Keratinocyte (primary cell): ENCODE measurements around the gene ADGRG4. TPM values are rescaled to one million over a fixed set of nuclear protein-coding genes. Genes with fewer than 3 reads are reported as not detected.

ENCODE experiments used
- DNase-seq: peaks from one replicate; pipeline ENCODE4 v3.0.0-alpha.2; 2011; ENCODE audit warnings: low read depth, missing footprints, low spot score
- FAIRE-seq: peaks from 2 replicates; lab custom pipeline; 2011; peaks lifted over from hg19 to GRCh38; lab: Jason Lieb, UNC
- H2AFZ ChIP-seq: 2 replicates; pipeline ENCODE4 v1.6.0; 2012; ENCODE audit warnings: low read length, control low read depth, inconsistent platforms; ENCODE audit not compliant: control insufficient read depth
- H3K27ac ChIP-seq: 2 replicates; pipeline ENCODE4 v1.5.1; 2011; ENCODE audit warnings: low read length; ENCODE audit not compliant: control insufficient read depth, insufficient read depth
- H3K27me3 ChIP-seq: 3 replicates; pipeline ENCODE4 v1.6.0; 2011; ENCODE audit warnings: low read length; ENCODE audit not compliant: control insufficient read depth, insufficient read depth; ENCODE audit errors: extremely low read depth
- H3K36me3 ChIP-seq, 2 experiments: 2 replicates in 1 of 2; 3 replicates in 1 of 2; pipeline ENCODE4 v1.5.1; 2011; ENCODE audit warnings: low read length in 2 of 2, mild to moderate bottlenecking in 1 of 2; ENCODE audit not compliant: control insufficient read depth in 2 of 2, insufficient read depth in 2 of 2; ENCODE audit errors: extremely low read depth in 1 of 2
- H3K4me1 ChIP-seq: 3 replicates; pipeline ENCODE4 v1.5.1; 2011; ENCODE audit warnings: low read length; ENCODE audit not compliant: control insufficient read depth, insufficient read depth; ENCODE audit errors: extremely low read depth
- H3K4me2 ChIP-seq: 3 replicates; pipeline ENCODE4 v1.6.0; 2011; ENCODE audit warnings: low read depth, low read length; ENCODE audit not compliant: control insufficient read depth, insufficient read depth; ENCODE audit errors: extremely low read depth
- H3K4me3 ChIP-seq, 3 experiments: fragments of 200-600 bp in 1 of 3; sonication (generic) in 1 of 3; 2 replicates in 2 of 3; 3 replicates in 1 of 3; pipeline ENCODE4 v1.5.1; 2011 to 2016; ENCODE audit warnings: low read length in 3 of 3, mild to moderate bottlenecking in 3 of 3, control low read depth in 2 of 3, inconsistent platforms in 1 of 3, low read depth in 1 of 3, mixed read lengths in 1 of 3, mixed run types in 1 of 3, moderate library complexity in 1 of 3; ENCODE audit not compliant: control insufficient read depth in 2 of 3, insufficient read depth in 2 of 3; ENCODE audit errors: extremely low read depth in 1 of 3
- H3K79me2 ChIP-seq: 2 replicates; pipeline ENCODE4 v1.6.0; 2012; ENCODE audit warnings: low read length; ENCODE audit not compliant: control insufficient read depth, insufficient read depth
- H3K9ac ChIP-seq: 3 replicates; pipeline ENCODE4 v1.6.0; 2011; ENCODE audit warnings: low read length; ENCODE audit not compliant: control insufficient read depth, insufficient read depth; ENCODE audit errors: extremely low read depth
- H3K9me1 ChIP-seq: 3 replicates; pipeline ENCODE4 v1.6.0; 2011; ENCODE audit warnings: low read length; ENCODE audit not compliant: control insufficient read depth, insufficient read depth; ENCODE audit errors: extremely low read depth
- H3K9me3 ChIP-seq: 2 replicates; pipeline ENCODE4 v1.5.1; 2012; ENCODE audit warnings: low read depth, low read length; ENCODE audit not compliant: control insufficient read depth
- H4K20me1 ChIP-seq: 3 replicates; pipeline ENCODE4 v1.6.0; 2011; ENCODE audit warnings: low read length; ENCODE audit not compliant: control insufficient read depth, insufficient read depth; ENCODE audit errors: extremely low read depth
- CTCF ChIP-seq, 3 experiments: IDR thresholded peaks in 1 of 3; conservative IDR thresholded peaks in 1 of 3; optimal IDR thresholded peaks in 1 of 3; 2 replicates in 2 of 3; 3 replicates in 1 of 3; pipeline versions ENCODE3 to v1.5.1; 2011; ENCODE audit warnings: low read length in 3 of 3, mild to moderate bottlenecking in 3 of 3, moderate library complexity in 2 of 3, control low read depth in 1 of 3, inconsistent platforms in 1 of 3; ENCODE audit not compliant: insufficient read depth in 2 of 3; ENCODE audit errors: extremely low read depth in 1 of 3
- EZH2 ChIP-seq: IDR thresholded peaks from one replicate; pipeline ENCODE4 v1.6.1; 2012; ENCODE audit warnings: inconsistent platforms, mild to moderate bottlenecking, low read length, moderate library complexity
- dilution Hi-C: fragments of 300-500 bp; cut with MboI; formaldehyde crosslinking; loops from one replicate; pipeline ENCODE4 v1.7.0; 2020; ENCODE audit warnings: low sequenced_read_pairs; ENCODE audit not compliant: extremely low pct_ligation_motif_present
- polyA plus RNA-seq, 5 experiments: library from polyadenylated mRNA; depleted of rRNA in 3 of 5; stranded (reverse) in 3 of 5; stranded (forward) in 1 of 5; unstranded in 1 of 5; fragments of >200 nt; gene quantifications; 1 replicate in 1 of 5; 2 replicates in 3 of 5; 3 replicates in 1 of 5; pipeline versions ENCODE4 v1.2.1 to v1.2.3, GENCODE V29; 2011 to 2012; ENCODE audit warnings: missing spikeins in 2 of 5, low read depth in 1 of 5, low replicate concordance in 1 of 5

The ADGRG4 gene
- polyA plus RNA-seq, 1 donor (not counting 4 experiments of a cell fraction or from before 2014, with no cell fraction given): not detected

- dilution Hi-C loops: no loop called here
Observed at GRCh38 chrX:136303041-136303440, 2.3 kb downstream of the ADGRG4 start.

GRCh38 chrX:136304493-136304892 lies 3.7 kb downstream of the ADGRG4 start:
- H3K4me2 ChIP-seq: no peak overlapping the region
- H3K36me3 ChIP-seq: no peaks in the 10 kb centered on the region
- H3K9ac ChIP-seq: no peak overlapping the region
- H3K9me3 ChIP-seq: no peaks in the 10 kb centered on the region
- no peak overlapping the region for H3K27ac ChIP-seq
- no peaks in the 10 kb centered on the region for H4K20me1 ChIP-seq
- no peaks in the 10 kb centered on the region for H3K4me1 ChIP-seq
- TF ChIP-seq EZH2: no peak
- TF ChIP-seq CTCF (optimal IDR thresholded peaks at IDR 0.05 in 1 of 3, IDR thresholded peaks at IDR 0.05 in 1 of 3, conservative IDR thresholded peaks at IDR 0.05 in 1 of 3; ENCODE audit: extremely low read depth in 1 of 3, insufficient read depth in 2 of 3, low read length in 3 of 3): peak in 2 of 3 experiments; percentile 12 to 22
- dilution Hi-C loops: no loop called here
- FAIRE-seq (no peak), DNase-seq (no peak)
- no peak overlapping the region for H2AFZ ChIP-seq
- no peaks in the 10 kb centered on the region for H3K27me3 ChIP-seq
- no peak overlapping the region for H3K4me3 ChIP-seq
- no peaks in the 10 kb centered on the region for H3K9me1 ChIP-seq
- H3K79me2 ChIP-seq: no peaks in the 10 kb centered on the region

More at GRCh38 chrX:136303041-136303440, 2.3 kb downstream of the ADGRG4 start:
- Histone ChIP-seq H3K27ac (no peak overlapping the region), H3K4me1 (no peaks in the 10 kb centered on the region), H3K9ac (no peak overlapping the region), H3K4me3 (no peak overlapping the region), H3K9me3 (no peaks in the 10 kb centered on the region), H3K79me2 (no peaks in the 10 kb centered on the region), H3K4me2 (no peak overlapping the region), H3K9me1 (no peaks in the 10 kb centered on the region), H3K27me3 (no peaks in the 10 kb centered on the region), H3K36me3 (no peaks in the 10 kb centered on the region), H2AFZ (no peak overlapping the region), H4K20me1 (no peaks in the 10 kb centered on the region)
- no peak for DNase-seq
- no peak for FAIRE-seq
- TF ChIP-seq EZH2: no peak
- TF ChIP-seq CTCF (optimal IDR thresholded peaks at IDR 0.05 in 1 of 3, IDR thresholded peaks at IDR 0.05 in 1 of 3, conservative IDR thresholded peaks at IDR 0.05 in 1 of 3; ENCODE audit: extremely low read depth in 1 of 3, insufficient read depth in 2 of 3, low read length in 3 of 3): no peak
